HG03354 (cell line): Measurements from ENCODE around the gene VPS13C.

Source experiments
- ATAC-seq: cut with Tn5 transposase; IDR thresholded peaks from one replicate; pipeline ENCODE4 v1.9.1; 2021; ENCODE audit warnings: mild to moderate bottlenecking; ENCODE audit not compliant: unreplicated experiment, poor library complexity, severe bottlenecking

VPS13C gene

DNA sequence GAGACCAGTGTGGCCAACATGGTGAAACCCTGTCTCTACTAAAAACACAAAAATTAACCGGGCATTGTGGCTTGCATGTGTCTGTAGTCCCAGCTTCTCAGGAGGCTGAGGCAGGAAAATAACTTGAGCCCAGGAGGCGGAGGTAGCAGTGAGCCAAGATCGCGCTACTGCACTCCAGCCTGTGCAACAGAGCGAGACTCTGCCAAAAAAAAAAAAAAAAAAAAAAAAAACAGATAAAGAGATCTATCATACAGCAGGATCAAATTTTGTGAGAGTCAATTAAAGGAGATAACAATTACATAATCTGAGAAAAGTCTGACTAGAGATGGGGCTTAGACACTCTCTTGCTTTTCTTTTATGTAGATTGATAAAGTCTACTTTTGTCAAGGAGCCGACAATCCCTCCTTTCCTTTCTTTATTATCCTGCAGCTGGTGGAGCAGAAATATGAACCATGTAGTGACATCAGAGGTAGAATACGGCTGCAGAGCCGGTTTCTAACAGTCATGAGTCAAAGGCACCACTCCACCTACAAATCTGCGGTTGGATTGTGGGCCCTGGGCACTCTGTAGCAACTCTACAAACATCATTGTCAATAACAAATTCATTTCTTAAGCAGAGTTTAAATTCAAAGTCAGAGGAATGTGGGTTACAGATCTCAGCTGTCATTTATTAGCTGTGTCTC, 15.5 kb upstream of the VPS13C start:
- ATAC-seq, result no peak

DNA sequence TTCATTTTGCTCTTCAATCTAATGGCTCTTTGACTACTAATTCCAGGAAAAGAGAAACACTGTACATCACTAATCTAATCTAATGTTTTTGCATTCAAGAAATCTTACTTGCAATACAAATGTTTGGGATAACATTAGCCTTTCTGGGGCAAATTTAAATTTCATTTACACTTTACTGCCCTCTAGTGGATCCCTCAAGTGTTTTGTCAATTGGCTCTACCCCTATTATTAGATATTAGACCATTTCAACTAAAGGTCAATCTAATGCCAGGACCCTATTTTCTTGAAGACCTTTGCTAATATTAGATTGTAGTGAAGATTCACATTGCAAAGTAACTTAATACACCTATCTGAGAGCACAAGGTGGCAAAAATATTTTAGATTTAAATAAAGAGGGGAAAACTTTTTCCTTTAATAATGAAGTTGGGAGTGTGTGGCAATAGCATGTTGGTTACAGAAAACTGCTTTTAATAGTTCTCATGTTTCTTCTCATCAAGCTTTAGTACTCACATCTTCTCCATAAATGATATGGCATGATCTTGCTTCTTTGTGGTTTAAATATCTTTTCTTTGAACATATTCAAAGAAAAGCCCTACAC, 11.6 kb upstream of the VPS13C start:
- ATAC-seq, result no peak

DNA sequence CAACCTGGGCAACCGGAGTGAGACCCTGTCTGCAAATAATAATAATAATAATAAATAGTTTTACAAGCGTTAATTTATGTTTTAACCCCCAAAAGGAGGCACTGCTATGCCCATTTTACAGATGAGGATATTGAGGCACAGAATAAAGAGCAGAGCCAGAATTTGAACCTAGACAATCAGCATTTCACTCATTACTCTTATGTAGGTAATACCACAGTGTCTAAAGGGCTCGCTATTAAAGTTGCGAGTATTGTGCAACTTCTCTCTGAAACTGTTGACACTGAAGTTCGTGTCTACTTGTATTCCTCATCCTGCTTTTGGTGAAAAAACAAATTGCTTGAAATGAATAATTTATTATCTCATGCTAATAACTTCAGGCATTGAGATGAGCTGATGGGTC, 9.3 kb upstream of the VPS13C start:
- no peak for ATAC-seq

DNA sequence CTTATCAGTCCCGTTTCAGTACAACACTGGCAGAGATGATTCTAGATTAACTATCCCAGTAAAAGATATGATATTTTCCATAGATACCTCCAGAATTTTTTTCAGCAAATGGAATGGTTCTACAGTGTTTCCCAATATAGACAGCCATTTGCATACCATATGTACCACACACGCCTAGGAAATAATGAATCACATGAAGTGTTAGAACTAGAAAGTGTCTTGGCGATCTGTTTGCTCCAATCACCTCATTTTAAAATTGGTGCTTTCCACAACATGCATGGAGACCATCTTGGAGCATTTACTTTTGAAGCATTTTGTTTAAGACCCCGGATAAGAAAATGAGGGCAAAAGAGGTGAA, 8.5 kb upstream of the VPS13C start:
- ATAC-seq, result no peak

DNA sequence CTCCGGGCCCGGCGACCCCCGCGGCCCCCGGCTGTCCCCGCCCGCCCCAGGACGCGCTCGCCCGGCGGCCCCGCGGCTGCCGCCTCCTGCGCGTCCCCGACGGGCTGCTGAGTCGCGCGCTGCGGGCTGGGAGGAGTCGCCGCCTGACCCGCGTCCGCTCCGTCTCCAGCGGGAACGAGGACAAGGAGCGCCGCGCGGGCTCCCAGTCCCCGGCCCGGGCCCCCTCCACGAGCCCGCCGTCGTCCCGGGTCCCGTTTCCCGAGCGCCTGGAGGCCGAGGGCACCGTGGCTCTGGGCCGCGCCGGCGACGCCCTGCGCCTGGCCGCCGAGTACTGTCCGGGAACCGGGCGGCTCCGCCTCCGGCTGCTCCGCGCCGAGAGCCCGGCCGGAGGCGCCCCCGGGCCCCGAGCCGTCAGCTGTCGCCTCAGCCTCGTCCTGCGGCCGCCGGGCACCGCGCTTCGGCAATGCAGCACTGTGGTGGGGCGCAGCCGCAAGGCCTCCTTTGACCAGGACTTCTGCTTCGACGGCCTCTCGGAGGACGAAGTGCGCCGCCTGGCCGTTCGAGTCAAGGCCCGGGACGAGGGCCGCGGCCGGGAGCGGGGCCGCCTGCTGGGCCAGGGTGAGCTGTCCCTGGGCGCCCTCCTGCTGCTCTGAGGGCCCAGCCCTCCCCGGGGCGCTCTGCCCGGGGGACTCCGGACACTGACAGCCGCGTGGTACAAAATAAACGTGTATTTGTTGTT, 8.0 kb upstream of the VPS13C start:
- ATAC-seq, result peak; percentile 42

DNA sequence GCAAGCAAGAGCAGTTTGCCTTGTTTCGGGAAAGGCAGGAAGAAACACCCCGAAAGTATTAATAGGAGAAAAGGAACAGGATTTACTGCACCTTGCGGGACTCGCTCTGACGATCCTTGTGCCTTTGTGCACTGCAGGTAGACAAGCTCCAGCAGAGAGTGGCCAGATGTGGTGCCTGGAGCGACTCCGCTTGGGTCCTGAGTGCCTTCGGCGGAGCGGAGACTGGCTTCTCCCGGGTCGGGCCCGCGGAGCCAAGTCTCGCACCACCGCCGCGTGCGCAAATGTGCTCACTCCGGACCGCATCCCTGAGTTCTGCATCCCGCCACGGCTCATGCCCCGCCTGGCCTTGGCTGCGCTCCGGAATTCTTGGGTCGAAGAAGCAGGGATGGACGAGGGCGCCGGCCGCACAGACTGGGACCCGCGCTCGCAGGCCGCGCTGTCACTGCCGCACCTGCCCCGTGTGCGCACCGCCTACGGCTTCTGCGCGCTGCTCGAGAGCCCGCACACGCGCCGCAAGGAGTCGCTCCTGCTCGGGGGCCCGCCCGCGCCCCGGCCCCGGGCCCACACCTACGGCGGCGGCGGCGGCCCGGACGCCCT, 7.3 kb upstream of the VPS13C start:
- ATAC-seq, result peak; percentile 48

DNA sequence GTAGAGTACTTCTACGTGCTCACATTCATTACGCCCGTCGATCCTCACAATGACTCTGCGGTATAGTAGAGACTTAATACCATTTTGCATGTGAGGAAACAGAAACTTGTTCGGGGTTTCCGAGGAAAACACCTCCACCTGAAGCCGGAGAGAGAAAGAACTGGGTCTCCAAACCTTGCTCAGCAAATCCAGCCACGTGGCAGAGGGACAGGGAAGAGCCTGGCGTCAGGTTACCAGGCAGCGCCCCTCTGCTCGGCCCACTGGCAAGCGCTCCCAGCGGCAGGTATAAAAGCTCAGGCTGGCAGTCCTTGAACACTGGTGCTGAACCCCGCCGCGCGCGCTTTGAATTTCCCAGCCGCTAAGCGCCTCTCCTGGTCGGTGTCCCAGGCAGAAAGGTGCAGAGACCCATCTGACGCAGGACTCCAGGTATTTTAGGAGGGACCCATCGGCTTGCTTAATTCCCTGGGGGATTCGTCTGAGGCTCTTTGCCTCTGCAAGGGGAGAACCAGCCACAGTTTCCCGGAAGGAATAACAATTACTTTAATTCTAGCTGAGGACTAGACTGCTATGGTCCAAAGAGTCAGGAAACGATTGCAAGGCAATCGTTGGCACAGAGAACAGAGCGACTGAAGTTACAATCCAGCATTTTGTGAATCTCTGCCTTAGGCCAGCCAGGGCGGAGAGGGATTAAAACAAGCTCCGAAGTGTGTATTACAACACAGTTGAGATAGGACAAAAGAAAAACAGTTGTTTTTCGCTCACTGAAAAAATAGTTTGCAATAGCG, 6.6 kb upstream of the VPS13C start, which contains the start of gene C2CD4A:
C2CD4A (plus strand) TSS at position 315 of the 785 bp plus-strand sequence. CDS start 637 bp downstream, outside the sequence.
- ATAC-seq, result no peak

DNA sequence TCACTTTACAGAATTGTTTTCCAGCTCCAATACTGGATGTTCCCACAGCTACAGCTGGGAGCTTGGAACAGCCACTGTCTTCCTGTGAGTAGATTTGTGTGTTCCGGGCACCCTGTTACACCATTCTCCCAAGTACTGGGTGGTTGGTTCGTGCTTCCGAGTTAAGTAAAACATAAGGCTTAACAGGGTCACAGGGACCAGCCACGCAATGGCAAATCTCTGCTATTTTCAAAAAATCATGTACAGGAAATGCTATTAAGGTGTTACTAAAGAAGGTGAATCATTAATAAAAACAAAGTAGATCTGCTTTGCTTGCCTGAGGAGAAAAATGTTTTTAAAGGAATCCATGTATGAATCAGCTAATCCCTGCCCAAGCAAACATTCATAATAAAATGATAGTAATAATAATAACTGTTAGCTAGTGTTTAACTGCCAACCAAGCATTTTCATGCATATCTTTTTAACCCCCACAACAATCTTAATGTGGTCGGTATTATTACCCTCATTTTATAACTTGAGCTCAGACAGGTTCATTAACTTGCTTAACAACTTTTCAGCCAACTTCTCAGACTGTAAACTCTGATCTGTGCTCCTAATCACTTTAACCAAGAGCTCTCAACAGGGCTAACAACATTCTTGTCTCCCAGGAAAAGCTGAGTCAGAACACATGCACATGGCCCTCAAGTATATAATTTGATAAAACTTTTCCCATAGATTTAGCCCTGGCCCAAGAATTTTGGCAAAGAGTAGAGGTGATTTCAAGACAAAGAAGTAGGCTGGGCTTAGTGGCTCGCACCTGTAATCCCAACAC, 3.8 kb upstream of the VPS13C start:
- ATAC-seq, result no peak

DNA sequence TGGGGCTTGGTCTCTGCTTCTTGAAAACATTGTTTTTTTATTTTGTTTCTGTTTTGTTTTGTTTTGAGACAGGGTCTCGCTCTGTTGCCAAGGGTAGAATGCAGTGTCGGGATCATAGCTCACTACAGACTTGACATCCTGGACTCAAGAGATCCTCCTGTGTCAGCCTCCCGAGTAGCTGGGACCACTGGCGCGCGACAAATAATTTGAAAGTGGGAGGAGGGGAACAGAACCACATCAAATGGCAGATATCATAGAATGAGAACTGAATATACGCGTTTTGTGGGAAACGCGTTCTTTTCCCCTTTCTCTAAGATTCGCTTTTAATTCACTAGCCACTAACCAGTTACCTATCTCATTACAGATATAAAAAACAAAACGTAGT, 641 bp upstream of the VPS13C start:
- ATAC-seq, result no peak

DNA sequence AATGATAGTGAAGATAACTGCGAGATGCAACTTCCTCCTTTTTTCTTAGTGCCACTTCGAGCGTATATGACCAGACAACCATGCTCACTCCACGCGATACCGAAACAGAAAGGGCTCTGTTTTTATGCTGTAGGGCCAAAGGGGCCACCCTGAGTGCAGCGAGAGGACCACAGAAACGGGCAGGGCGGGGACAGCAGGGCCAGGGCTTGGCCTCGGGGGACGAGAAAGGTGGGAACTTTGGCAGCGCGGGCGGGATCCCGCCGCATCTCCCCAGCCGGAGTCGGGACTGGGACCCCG, 483 bp downstream of the VPS13C start:
- peak; percentile 82 for ATAC-seq

DNA sequence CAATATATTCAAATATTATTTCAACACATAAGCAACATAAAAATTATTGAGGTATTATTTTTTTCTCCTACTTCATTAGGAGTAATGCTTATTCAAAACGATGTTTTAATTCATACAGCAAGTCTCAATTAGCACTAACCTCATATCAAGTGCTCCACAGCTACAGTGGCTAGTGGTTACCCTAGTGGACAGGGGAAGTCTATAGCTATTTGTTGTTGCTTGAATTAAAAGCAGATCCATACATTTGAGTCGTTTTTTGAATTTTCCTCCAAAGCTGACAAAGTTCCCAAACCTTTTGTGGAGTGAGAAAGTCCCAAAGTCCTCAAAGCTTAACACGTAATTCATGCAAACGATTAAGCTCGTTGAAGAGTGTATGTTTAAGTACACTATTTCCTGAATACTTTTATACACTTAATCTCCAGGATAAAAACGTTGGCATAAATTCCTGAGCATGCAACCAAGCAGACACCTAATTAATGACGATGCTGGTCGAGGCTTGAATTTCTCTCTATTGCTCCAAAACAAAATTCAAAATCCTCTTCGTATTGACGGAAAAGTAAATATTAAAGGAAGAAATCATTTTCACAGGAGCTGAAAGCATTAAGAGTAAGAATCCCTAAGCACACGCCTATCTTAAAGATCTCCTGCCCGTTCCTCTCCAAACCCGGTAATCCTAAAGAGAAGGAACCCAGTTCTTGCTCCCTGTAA, 985 bp downstream of the VPS13C start:
- no peak for ATAC-seq

DNA sequence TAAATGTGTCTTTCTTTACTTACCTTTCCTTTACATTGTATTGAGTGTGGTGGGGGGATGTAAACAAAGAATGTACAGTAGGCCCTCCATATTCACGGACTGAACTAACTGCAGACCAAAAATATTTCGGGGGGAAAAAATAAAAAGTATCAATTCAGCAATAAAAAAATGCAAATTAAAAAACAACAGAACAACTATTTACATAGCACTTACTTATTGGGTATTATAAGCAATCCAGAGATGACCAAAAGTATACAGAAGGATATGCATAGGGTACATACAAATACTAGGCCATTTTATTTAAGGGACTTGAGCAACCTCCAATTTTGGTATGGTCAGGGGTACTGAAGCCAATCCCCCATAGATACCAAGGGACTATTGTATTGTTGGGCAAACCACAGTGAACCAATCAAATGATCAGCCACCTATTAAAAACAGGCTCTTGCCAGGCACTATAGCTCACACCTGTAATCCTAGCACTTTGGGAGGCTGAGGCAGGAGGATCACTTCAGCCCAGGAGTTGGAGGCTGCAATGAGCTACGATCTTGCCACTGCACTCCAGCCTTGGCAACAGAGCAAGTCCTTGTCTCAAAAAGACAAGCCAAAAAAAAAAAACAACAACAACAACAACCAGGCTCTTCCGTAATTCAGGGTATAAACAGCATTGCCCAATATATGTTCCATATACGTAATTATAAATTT, 1.8 kb downstream of the VPS13C start:
- ATAC-seq, result no peak

DNA sequence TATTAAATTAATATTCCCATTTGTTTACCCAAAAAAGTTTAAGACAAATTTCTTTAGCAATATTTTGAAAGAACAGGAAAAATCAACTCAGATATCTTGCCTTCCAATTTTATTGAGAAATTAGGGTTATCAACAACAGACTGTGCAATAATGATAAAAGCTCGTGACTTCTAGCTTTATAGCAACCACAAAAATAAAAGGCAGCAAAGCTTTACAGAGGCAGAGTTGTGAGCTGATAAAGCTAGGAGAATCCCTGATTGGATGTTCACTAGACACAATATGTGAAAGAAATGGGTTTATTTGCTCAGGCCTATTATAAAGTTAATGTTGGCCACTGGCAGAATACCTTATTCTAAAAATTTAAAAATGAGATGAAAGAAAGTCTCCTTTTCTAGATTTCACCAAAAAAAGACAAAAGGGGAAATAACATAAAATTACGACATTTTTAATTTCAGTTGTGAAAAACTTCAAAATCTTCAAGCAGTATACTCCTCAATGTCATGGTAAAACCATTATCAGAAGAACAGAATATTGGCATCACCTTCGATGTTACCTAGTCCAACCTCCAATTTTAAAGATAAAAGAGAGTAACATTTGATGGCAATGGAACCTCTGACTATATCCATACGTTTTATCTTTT, 2.8 kb downstream of the VPS13C start:
- no peak for ATAC-seq

DNA sequence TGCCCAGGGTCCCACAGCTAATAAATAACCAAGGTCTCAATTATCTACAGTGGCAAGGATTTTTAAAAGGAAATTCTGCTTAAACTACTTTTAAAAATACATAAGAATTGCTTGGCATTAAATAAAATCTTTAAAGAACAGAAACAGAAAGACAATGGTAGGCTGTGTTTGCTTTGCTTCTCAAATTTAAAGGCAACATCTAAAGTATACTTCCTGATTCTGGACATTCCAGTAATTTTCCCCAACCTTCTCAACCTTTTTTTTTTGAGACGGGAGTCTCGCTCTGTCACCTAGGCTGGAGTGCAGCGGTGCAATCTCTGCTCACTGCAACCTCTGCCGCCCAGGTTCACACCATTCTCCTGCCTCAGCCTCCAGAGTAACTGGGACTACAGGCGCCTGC, 5.3 kb downstream of the VPS13C start:
- ATAC-seq, result no peak

DNA sequence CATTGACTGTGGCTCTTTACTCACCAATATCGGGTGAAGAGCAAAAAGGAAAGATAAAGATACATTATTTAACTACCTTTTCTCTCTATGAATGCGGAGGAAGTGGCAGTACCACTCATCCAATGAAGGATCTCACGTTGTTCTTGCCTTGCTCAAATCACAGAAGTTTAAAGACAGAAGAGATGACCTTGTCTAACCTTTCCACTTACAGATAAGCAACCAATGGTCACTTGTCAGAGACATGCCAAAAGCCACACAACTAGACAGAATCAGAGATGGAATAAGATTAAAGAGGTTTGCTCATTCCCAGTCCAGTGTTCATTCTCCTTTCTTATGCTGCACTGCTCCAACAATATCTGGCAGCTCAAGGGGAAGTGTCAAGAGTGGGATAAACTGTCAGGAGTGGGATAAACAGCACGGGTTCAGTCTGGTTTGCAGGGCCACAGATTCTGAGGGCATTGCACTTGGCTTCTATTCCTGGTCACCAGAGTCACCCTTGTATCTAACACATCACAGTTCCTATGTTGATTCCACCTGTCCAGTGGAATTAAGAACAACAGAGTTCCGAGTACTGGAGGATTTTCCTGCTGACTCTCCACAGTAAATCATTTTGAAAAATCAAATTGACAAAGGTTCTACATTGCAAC, 6.7 kb downstream of the VPS13C start:
- ATAC-seq, result no peak

DNA sequence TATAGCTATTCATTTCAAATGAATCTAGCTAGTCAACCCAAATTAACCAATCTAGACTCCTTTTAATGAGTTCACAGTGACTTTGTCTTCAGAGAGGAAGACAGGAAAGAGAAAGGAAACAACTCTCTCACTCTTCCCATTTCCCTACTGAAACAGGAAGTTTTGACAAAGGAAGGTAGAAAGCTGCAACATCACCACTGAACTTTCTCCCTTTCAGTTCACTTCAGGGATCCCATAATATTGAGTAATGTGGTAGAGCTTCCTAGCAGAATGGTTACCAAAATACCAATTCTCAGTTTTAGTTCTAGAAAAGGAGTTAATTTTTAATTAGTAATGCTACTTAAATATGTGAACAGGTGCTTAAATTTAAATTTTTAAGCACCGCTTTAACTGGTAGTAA, 7.5 kb downstream of the VPS13C start:
- ATAC-seq, result no peak

DNA sequence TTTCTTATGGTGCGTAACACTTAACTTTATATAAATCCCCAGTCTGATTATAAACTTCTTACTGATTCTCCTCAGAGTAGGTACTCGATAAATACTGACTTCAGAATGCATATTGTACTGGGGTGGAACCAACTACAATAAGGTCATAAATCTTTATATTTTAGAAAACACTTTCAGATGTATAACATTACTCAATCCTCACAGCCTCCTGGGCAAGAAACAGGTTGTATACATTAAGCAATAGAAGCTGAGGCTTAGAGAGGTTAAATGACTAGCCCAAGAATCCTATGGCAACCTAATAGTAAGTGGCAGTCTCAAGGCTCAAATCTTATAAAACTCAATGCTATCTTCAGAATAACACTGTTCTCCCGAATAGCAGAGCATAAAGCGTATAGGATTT, 9.1 kb downstream of the VPS13C start:
- no peak for ATAC-seq
